K562 treated with DMSO at 1 percent for 12 hours (cell line): Measurements from ENCODE around the gene RPUSD4. TPM values are rescaled to one million over a fixed set of nuclear protein-coding genes. Genes with fewer than 3 reads are reported as not detected.

ENCODE experiments used
- total RNA-seq: library from RNA; unstranded; fragments of 300-600 nt; gene quantifications from 2 replicates; pipeline ENCODE4 v1.2.3, GENCODE V29; 2022; ENCODE audit not compliant: insufficient read depth

Gene RPUSD4
- total RNA-seq: 15.2 and 19.1 TPM in 2 replicates

GRCh38 chr11:126211236-126212088, at the start of gene RPUSD4, which contains the start of gene FAM118B:
Gene RPUSD4, minus strand, starts transcription at chr11:126211650. Its CDS starts 12 bp downstream, at chr11:126211638.
Gene FAM118B, plus strand, starts transcription at chr11:126211782. Its CDS starts 23,220 bp downstream, at chr11:126235002.

Other genes with a start within 250 kb of the RPUSD4 start
- 1.3 TPM in 1 of 2 replicates, not detected in the other for gene CDON, start 148.8 kb downstream of the RPUSD4 start, total RNA-seq
- 7.5 and 12.3 TPM in 2 replicates for gene FAM118B, start 132 bp upstream of the RPUSD4 start, total RNA-seq
- 53.4 and 123 TPM in 2 replicates for gene SRPRA, start 57.2 kb upstream of the RPUSD4 start, total RNA-seq
- 38.8 and 39.3 TPM in 2 replicates for gene FOXRED1, start 57.5 kb upstream of the RPUSD4 start, total RNA-seq
- gene TIRAP, start 71.4 kb upstream of the RPUSD4 start, total RNA-seq: 5.7 and 7.6 TPM in 2 replicates
- 15.0 and 18.6 TPM in 2 replicates for gene DCPS, start 92.4 kb upstream of the RPUSD4 start, total RNA-seq
- gene ST3GAL4, start 144.0 kb upstream of the RPUSD4 start, total RNA-seq: 22.5 and 29.8 TPM in 2 replicates